Keratinocyte (primary cell): ENCODE data around the gene KHDC4. TPM values are rescaled to one million over a fixed set of nuclear protein-coding genes. Genes with fewer than 3 reads are reported as not detected.

Experiments
- DNase-seq: peaks from one replicate; pipeline ENCODE4 v3.0.0-alpha.2; 2011; ENCODE audit warnings: low read depth, missing footprints, low spot score
- FAIRE-seq: peaks from 2 replicates; lab custom pipeline; 2011; peaks lifted over from hg19 to GRCh38; lab: Jason Lieb, UNC
- H2AFZ ChIP-seq: 2 replicates; pipeline ENCODE4 v1.6.0; 2012; ENCODE audit warnings: low read length, control low read depth, inconsistent platforms; ENCODE audit not compliant: control insufficient read depth
- H3K27ac ChIP-seq: 2 replicates; pipeline ENCODE4 v1.5.1; 2011; ENCODE audit warnings: low read length; ENCODE audit not compliant: control insufficient read depth, insufficient read depth
- H3K27me3 ChIP-seq: 3 replicates; pipeline ENCODE4 v1.6.0; 2011; ENCODE audit warnings: low read length; ENCODE audit not compliant: control insufficient read depth, insufficient read depth; ENCODE audit errors: extremely low read depth
- H3K36me3 ChIP-seq, 2 experiments: 2 replicates in 1 of 2; 3 replicates in 1 of 2; pipeline ENCODE4 v1.5.1; 2011; ENCODE audit warnings: low read length in 2 of 2, mild to moderate bottlenecking in 1 of 2; ENCODE audit not compliant: control insufficient read depth in 2 of 2, insufficient read depth in 2 of 2; ENCODE audit errors: extremely low read depth in 1 of 2
- H3K4me1 ChIP-seq: 3 replicates; pipeline ENCODE4 v1.5.1; 2011; ENCODE audit warnings: low read length; ENCODE audit not compliant: control insufficient read depth, insufficient read depth; ENCODE audit errors: extremely low read depth
- H3K4me2 ChIP-seq: 3 replicates; pipeline ENCODE4 v1.6.0; 2011; ENCODE audit warnings: low read depth, low read length; ENCODE audit not compliant: control insufficient read depth, insufficient read depth; ENCODE audit errors: extremely low read depth
- H3K4me3 ChIP-seq, 3 experiments: fragments of 200-600 bp in 1 of 3; sonication (generic) in 1 of 3; 2 replicates in 2 of 3; 3 replicates in 1 of 3; pipeline ENCODE4 v1.5.1; 2011 to 2016; ENCODE audit warnings: low read length in 3 of 3, mild to moderate bottlenecking in 3 of 3, control low read depth in 2 of 3, inconsistent platforms in 1 of 3, low read depth in 1 of 3, mixed read lengths in 1 of 3, mixed run types in 1 of 3, moderate library complexity in 1 of 3; ENCODE audit not compliant: control insufficient read depth in 2 of 3, insufficient read depth in 2 of 3; ENCODE audit errors: extremely low read depth in 1 of 3
- H3K79me2 ChIP-seq: 2 replicates; pipeline ENCODE4 v1.6.0; 2012; ENCODE audit warnings: low read length; ENCODE audit not compliant: control insufficient read depth, insufficient read depth
- H3K9ac ChIP-seq: 3 replicates; pipeline ENCODE4 v1.6.0; 2011; ENCODE audit warnings: low read length; ENCODE audit not compliant: control insufficient read depth, insufficient read depth; ENCODE audit errors: extremely low read depth
- H3K9me1 ChIP-seq: 3 replicates; pipeline ENCODE4 v1.6.0; 2011; ENCODE audit warnings: low read length; ENCODE audit not compliant: control insufficient read depth, insufficient read depth; ENCODE audit errors: extremely low read depth
- H3K9me3 ChIP-seq: 2 replicates; pipeline ENCODE4 v1.5.1; 2012; ENCODE audit warnings: low read depth, low read length; ENCODE audit not compliant: control insufficient read depth
- H4K20me1 ChIP-seq: 3 replicates; pipeline ENCODE4 v1.6.0; 2011; ENCODE audit warnings: low read length; ENCODE audit not compliant: control insufficient read depth, insufficient read depth; ENCODE audit errors: extremely low read depth
- CTCF ChIP-seq, 3 experiments: IDR thresholded peaks in 1 of 3; conservative IDR thresholded peaks in 1 of 3; optimal IDR thresholded peaks in 1 of 3; 2 replicates in 2 of 3; 3 replicates in 1 of 3; pipeline versions ENCODE3 to v1.5.1; 2011; ENCODE audit warnings: low read length in 3 of 3, mild to moderate bottlenecking in 3 of 3, moderate library complexity in 2 of 3, control low read depth in 1 of 3, inconsistent platforms in 1 of 3; ENCODE audit not compliant: insufficient read depth in 2 of 3; ENCODE audit errors: extremely low read depth in 1 of 3
- EZH2 ChIP-seq: IDR thresholded peaks from one replicate; pipeline ENCODE4 v1.6.1; 2012; ENCODE audit warnings: inconsistent platforms, mild to moderate bottlenecking, low read length, moderate library complexity
- dilution Hi-C: fragments of 300-500 bp; cut with MboI; formaldehyde crosslinking; loops from one replicate; pipeline ENCODE4 v1.7.0; 2020; ENCODE audit warnings: low sequenced_read_pairs; ENCODE audit not compliant: extremely low pct_ligation_motif_present
- polyA plus RNA-seq, 5 experiments: library from polyadenylated mRNA; depleted of rRNA in 3 of 5; stranded (reverse) in 3 of 5; stranded (forward) in 1 of 5; unstranded in 1 of 5; fragments of >200 nt; gene quantifications; 1 replicate in 1 of 5; 2 replicates in 3 of 5; 3 replicates in 1 of 5; pipeline versions ENCODE4 v1.2.1 to v1.2.3, GENCODE V29; 2011 to 2012; ENCODE audit warnings: missing spikeins in 2 of 5, low read depth in 1 of 5, low replicate concordance in 1 of 5

The KHDC4 gene
- polyA plus RNA-seq, 1 donor (not counting 4 experiments of a cell fraction or from before 2014, with no cell fraction given) = 51.3 TPM

DNA sequence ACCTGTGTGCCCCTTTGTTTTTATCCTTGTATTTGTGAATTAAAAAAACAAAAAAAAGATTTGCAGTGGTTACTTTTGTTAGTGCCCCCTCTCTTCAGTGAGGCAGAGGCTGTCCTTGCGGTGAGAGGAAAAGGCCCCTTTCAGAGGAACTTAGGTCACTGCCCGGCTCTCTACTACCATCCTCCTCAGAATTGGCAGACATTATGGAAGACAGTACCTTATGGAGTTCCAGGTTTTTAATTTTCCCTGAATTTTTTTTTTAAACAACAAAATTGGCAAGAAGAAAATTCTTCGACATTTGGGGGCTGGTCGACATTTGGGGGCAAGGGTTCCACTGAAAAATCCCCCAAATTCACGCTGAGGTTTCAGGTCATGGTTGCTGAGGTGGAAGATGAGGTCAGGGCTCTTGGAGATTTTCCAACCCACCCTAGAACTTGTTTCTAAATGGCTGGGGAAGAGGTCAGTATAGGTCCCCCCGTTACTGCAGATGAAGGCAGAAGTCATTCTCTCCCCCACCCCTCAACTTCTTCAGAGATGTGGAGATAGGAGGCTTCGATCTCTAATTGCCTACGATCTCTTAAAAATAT is 12.5 kb upstream of the KHDC4 start:
- peaks cover 24 to 34% of the 10 kb centered on the region in 2 experiments for H3K36me3 ChIP-seq
- no peaks in the 10 kb centered on the region for H4K20me1 ChIP-seq
- H3K9me3 ChIP-seq = no peaks in the 10 kb centered on the region
- no peak overlapping the region for H3K4me2 ChIP-seq
- no peak overlapping the region for H3K9ac ChIP-seq
- H3K4me3 ChIP-seq = no peak overlapping the region
- H3K27ac ChIP-seq = no peak overlapping the region
- TF ChIP-seq CTCF (optimal IDR thresholded peaks at IDR 0.05 in 1 of 3, IDR thresholded peaks at IDR 0.05 in 1 of 3, conservative IDR thresholded peaks at IDR 0.05 in 1 of 3; ENCODE audit: extremely low read depth in 1 of 3, insufficient read depth in 2 of 3, low read length in 3 of 3) (no peak), EZH2 (no peak)
- FAIRE-seq = no peak
- no peaks in the 10 kb centered on the region for H3K27me3 ChIP-seq
- H3K9me1 ChIP-seq = no peaks in the 10 kb centered on the region
- H3K79me2 ChIP-seq = no peaks in the 10 kb centered on the region
- H3K4me1 ChIP-seq = peaks cover 17% of the 10 kb centered on the region
- no peak for DNase-seq
- no peak overlapping the region for H2AFZ ChIP-seq
- dilution Hi-C loops = no loop called here

GRCh38 chr1:155944444-155944799 is 10.2 kb upstream of the KHDC4 start:
- Histone ChIP-seq H3K9me3 (no peaks in the 10 kb centered on the region), H3K36me3 (peaks cover 10 to 17% of the 10 kb centered on the region in 2 experiments), H2AFZ (no peak overlapping the region), H3K9ac (no peak overlapping the region), H3K4me3 (no peak overlapping the region), H4K20me1 (no peaks in the 10 kb centered on the region), H3K4me1 (peaks cover 36% of the 10 kb centered on the region), H3K79me2 (no peaks in the 10 kb centered on the region), H3K27me3 (no peaks in the 10 kb centered on the region), H3K9me1 (no peaks in the 10 kb centered on the region), H3K4me2 (no peak overlapping the region), H3K27ac (no peak overlapping the region)
- TF ChIP-seq EZH2 = no peak
- TF ChIP-seq CTCF (optimal IDR thresholded peaks at IDR 0.05 in 1 of 3, IDR thresholded peaks at IDR 0.05 in 1 of 3, conservative IDR thresholded peaks at IDR 0.05 in 1 of 3; ENCODE audit: extremely low read depth in 1 of 3, insufficient read depth in 2 of 3, low read length in 3 of 3) = no peak
- DNase-seq (no peak), FAIRE-seq (no peak)
- dilution Hi-C loops = no loop called here
